ENCODE data around the gene HBA2.
"Not testable (repeated sequence)": the region's sequence is repeated elsewhere in the genome, so short reads cannot be mapped to it uniquely, and the experiment has no call there.

Gene HBA2

DNA sequence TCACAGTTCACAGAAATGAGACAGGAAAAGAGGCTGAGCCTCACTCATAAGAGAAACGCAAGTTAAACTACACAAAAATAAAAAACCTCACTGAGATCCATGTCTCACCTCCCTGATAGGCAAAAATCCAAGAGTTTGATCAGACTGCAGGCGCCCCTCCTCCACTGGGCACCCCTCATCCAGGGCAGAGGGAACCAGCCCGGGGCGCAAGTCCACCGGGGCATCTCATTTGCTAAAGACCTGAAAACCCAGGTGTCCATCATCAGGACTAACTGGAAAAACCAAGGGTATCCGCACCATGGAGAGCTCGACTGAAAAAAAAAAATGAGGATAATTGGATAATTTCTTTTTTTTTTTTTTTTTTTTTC, 17.7 kb upstream of the HBA2 start:
- DNase-seq (ENCODE audit: low read depth in 2 of 2), result no peak

DNA sequence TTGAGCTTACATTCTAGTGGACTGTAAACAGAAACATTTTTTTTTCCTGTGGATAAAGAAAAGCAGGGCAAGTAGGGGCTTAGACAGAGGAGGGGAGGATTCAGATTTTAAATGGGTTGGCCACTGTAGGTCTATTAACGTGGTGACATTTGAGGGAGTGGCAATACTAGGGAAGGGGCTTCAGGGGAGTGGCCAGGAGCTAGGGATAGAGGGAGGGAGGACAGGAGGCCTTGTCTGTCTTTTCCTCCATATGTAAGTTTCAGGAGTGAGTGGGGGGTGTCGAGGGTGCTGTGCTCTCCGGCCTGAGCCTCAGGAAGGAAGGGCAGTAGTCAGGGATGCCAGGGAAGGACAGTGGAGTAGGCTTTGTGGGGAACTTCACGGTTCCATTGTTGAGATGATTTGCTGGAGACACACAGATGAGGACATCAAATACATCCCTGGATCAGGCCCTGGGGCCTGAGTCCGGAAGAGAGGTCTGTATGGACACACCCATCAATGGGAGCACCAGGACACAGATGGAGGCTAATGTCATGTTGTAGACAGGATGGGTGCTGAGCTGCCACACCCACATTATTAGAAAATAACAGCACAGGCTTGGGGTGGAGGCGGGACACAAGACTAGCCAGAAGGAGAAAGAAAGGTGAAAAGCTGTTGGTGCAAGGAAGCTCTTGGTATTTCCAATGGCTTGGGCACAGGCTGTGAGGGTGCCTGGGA, 13.4 kb upstream of the HBA2 start:
- DNase-seq (ENCODE audit: low read depth in 2 of 2), result no peak

DNA sequence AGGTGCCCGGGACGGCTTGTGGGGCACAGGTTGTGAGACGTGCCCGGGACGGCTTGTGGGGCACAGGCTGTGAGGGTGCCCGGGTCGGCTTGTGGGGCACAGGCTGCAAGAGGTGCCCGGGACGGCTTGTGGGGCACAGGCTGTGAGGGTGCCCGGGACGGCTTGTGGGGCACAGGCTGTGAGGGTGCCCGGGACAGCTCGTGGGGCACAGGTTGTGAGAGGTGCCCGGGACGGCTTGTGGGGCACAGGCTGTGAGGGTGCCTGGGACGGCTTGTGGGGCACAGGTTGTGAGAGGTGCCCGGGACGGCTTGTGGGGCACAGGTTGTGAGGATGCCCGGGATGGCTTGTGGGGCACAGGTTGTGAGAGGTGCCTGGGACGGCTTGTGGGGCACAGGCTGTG, 12.4 kb upstream of the HBA2 start:
- DNase-seq (ENCODE audit: low read depth in 2 of 2), result not testable (repeated sequence)

DNA sequence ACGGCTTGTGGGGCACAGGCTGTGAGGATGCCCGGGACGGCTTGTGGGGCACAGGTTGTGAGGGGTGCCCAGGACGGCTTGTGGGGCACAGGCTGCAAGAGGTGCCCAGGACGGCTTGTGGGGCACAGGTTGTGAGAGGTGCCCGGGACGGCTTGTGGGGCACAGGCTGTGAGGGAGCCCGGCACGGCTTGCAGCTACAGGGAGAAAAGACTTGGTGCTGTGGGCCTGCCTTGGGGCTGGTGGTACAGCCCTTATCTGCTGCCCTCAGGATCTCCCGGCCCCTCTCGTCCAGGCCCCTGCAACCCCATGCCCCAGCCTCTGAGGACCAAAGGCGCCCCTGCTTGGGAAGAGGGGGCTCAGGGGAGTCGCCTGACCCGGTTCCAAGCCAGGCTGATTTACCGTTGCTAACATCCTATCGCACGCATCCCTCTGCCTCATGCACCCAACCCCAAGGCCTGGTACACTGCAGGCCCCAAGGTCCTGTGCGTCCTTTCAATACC, 11.9 kb upstream of the HBA2 start:
- no peak for DNase-seq (ENCODE audit: low read depth in 2 of 2)

DNA sequence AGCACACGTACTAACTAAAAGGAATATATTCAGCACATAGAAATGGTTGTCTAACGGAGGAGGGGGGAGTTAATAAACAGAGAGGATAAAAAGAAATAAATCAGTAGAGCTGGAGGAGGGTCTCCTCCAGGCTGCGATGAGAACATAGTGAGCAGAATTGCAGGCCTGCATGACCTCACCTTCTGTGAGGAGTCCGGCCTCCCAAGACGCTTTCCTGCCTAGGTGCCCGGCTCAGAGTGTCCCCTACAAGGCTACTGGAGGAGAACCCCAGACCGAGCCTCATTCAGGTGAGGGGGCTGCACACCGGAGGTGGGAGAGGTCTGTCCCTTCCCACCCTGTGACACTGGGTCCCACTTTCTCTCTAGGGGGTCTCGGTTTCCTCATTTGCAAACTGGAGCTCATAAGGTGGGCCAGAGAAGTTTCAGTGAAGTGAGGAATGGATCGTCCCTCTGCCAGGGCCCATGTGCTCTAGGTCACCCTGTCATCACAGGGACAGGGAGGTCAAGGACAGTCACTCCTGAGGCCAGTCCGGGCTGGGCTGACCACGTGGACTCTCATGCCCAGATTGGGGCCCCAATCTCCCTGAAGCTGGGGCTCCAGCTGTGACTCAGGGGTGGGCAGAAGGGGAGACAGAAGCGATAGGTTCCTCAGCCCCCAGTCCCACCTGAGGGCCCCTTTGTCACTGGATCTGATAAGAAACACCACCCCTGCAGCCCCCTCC, 10.2 kb upstream of the HBA2 start:
- DNase-seq (ENCODE audit: low read depth in 2 of 2), result no peak

DNA sequence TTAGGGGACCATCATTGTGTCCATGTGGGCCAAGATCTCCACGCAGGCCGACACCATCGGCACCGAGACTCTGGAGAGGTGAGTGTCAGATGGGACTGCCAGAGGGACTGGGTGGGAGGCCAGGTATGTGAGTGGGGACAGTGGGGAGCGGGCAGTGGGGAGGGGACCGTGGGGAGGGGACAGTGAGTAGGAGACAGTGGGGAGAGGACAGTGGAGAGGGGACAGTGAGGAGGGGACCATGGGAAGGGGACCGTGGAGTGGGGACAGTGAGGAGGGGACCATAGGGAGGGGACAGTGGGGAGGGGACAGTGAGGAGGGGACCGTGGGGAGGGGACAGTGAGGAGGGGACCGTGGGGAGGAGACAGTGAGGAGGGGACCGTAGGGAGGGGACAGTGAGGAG, 9.5 kb upstream of the HBA2 start:
- not testable (repeated sequence) for DNase-seq (ENCODE audit: low read depth in 2 of 2)

DNA sequence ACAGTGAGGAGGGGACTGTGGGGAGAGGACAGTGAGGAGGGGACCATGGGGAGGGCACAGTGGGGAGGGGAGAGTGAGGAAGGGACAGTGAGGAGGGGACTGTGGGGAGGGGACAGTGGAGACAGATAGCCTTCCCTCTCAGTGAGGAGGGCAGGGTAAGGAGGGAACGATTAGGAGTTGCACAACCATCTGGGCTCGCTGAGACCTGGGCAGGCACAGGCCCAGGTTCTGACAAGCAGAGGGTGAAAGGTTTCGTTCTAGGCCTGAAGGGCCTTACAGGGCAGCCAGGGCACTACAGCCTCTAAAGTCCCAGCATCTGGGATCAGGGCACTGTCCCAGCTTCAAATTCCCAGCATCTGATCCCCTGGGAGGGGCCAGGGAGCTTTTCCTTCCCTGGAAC, 9.0 kb upstream of the HBA2 start:
- not testable (repeated sequence) for DNase-seq (ENCODE audit: low read depth in 2 of 2)

- not testable (repeated sequence) for DNase-seq (ENCODE audit: low read depth in 2 of 2)
Measured at GRCh38 chr16:164134-164823, 8.4 kb upstream of the HBA2 start.

DNA sequence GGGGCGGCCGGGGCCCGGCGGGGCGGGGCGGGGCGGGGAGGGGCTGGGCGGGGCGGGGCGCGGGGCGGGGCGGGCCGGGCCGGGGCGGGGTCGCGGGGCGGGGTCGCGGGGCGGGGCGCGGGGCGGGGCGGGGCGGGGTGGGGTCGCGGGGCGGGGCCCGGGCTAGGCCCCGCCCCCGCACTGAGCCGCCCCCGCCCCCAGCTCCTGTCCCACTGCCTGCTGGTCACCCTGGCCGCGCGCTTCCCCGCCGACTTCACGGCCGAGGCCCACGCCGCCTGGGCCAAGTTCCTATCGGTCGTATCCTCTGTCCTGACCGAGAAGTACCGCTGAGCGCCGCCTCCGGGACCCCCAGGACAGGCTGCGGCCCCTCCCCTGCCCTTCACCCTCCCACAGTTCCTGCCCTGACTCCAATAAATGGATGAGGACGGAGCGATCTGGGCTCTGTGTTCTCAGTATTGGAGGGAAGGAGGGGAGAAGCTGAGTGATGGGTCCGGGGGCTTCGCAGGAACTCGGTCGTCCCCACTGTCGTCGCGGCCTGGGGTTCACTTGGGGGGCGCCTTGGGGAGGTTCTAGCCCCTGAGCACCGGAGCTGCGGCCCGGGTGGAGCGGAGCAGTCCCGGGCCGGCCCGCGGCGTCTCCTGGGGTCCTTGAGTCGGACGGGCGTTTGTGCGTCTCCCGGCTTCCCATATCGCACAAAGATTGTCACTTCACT, 7.7 kb upstream of the HBA2 start:
- DNase-seq (ENCODE audit: low read depth in 2 of 2), result no peak

GRCh38 chr16:165539-166374, 6.9 kb upstream of the HBA2 start, which contains the start of gene HBM:
Gene HBM (plus strand): TSS chr16:165978. CDS start chr16:165998, 20 bp downstream.
- no peak for DNase-seq (ENCODE audit: low read depth in 2 of 2)

- no peak for DNase-seq (ENCODE audit: low read depth in 2 of 2)
Measured at GRCh38 chr16:166375-167121, 6.1 kb upstream of the HBA2 start.

DNA sequence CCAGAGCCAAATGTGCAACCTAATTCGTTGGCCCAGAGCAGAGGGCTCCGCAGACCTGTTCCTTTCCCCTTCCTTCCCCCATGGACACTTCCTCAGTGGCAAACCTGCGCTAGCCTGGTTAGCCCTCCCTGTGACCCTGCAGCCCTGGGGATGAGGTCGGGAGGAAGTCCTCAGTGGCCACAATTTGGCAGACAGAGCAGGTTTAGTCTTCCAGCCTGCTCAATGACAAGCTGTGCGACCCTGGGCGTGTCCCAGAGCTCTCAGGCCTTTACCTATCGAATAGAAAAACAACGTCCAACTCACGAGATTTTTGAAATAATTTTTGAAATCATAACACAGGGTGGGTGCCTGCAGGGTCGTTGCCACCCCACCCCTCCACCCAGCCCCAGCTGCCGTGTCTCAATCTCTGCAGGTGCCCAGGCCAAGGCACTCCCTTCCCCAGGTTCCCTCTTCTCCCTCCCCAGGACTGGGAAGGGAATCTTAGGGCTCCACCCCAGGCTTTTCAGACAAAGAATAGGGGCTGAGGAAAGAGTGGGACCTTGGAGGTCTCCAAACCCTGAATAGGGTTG, 5.5 kb upstream of the HBA2 start:
- no peak for DNase-seq (ENCODE audit: low read depth in 2 of 2)

- no peak for DNase-seq (ENCODE audit: low read depth in 2 of 2)
Measured at GRCh38 chr16:168424-168823, 4.3 kb upstream of the HBA2 start.

DNA sequence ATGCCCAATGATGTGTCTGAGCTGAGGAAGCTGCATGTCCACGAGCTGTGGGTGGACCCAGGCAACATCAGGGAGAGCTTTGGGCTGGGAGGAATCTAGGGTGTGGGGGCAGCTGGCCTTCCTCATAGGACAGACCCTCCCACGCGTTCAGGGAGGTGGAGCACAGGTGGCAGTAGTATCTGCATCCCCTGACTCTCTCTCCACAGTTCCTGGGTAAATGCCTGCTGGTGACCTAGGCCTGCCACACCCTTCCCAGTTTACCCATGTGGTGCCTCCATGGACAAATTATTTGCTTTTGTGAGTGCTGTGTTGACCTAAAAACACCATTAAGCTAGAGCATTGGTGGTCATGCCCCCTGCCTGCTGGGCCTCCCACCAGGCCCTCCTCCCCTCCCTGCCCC, 3.7 kb upstream of the HBA2 start:
- no peak for DNase-seq (ENCODE audit: low read depth in 2 of 2)

DNA sequence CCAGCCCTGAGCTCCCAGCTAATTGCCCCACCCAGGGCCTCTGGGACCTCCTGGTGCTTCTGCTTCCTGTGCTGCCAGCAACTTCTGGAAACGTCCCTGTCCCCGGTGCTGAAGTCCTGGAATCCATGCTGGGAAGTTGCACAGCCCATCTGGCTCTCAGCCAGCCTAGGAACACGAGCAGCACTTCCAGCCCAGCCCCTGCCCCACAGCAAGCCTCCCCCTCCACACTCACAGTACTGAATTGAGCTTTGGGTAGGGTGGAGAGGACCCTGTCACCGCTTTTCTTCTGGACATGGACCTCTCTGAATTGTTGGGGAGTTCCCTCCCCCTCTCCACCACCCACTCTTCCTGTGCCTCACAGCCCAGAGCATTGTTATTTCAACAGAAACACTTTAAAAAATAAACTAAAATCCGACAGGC, 2.6 kb upstream of the HBA2 start:
- DNase-seq (ENCODE audit: low read depth in 2 of 2), result not testable (repeated sequence)

DNA sequence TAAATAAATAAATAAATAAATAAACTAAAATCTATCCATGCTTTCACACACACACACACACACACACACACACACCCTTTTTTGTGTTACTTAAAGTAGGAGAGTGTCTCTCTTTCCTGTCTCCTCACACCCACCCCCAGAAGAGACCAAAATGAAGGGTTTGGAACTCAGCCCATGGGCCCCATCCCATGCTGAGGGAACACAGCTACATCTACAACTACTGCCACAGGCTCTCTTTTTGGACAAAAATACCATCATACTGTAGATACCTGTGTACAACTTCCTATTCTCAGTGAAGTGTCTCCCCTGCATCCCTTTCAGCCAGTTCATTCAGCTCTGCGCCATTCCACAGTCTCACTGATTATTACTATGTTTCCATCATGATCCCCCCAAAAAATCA, 1.9 kb upstream of the HBA2 start:
- no peak for DNase-seq (ENCODE audit: low read depth in 2 of 2)

DNA sequence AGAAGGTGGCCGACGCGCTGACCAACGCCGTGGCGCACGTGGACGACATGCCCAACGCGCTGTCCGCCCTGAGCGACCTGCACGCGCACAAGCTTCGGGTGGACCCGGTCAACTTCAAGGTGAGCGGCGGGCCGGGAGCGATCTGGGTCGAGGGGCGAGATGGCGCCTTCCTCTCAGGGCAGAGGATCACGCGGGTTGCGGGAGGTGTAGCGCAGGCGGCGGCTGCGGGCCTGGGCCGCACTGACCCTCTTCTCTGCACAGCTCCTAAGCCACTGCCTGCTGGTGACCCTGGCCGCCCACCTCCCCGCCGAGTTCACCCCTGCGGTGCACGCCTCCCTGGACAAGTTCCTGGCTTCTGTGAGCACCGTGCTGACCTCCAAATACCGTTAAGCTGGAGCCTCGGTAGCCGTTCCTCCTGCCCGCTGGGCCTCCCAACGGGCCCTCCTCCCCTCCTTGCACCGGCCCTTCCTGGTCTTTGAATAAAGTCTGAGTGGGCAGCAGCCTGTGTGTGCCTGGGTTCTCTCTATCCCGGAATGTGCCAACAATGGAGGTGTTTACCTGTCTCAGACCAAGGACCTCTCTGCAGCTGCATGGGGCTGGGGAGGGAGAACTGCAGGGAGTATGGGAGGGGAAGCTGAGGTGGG, 657 bp downstream of the HBA2 start:
- DNase-seq (ENCODE audit: low read depth in 2 of 2), result not testable (repeated sequence)

- DNase-seq (ENCODE audit: low read depth in 2 of 2), result not testable (repeated sequence)
Measured at GRCh38 chr16:173928-174769, 1.5 kb downstream of the HBA2 start.
